ENCODE results near the gene PLCB4. TPM values are rescaled to one million over a fixed set of nuclear protein-coding genes. Genes with fewer than 3 reads are reported as not detected.

PLCB4 gene
- total and polyA plus RNA-seq, 3 donors from 2014 or later = 5.9 to 19.4 (median 15.5) TPM

- WGBS, 2 donors = 50 to 77% methylated on average over 3 of the region's 3 CpGs
- intact Hi-C loops (cut with DNase I; ENCODE audit: low total_unique reads) = no loop called here
- no peak for DNase-seq
- TF ChIP-seq POLR2A (IDR thresholded peaks at IDR 0.05) (no peak), CTCF (IDR thresholded peaks at IDR 0.05) (no peak)
- Histone ChIP-seq H3K4me1 (no peaks in the 10 kb centered on the region), H3K27ac (no peak overlapping the region), H3K27me3 (no peaks in the 10 kb centered on the region), H3K36me3 (ENCODE audit: low read depth, missing control alignments) (no peaks in the 10 kb centered on the region), H3K4me3 (no peak overlapping the region), H3K9me3 (no peaks in the 10 kb centered on the region)
Observed at GRCh38 chr20:9052136-9052535, 16.8 kb upstream of the PLCB4 start.

GRCh38 chr20:9053108-9053507 lies 15.8 kb upstream of the PLCB4 start:
- H3K4me1 ChIP-seq = no peaks in the 10 kb centered on the region
- H3K27me3 ChIP-seq = no peaks in the 10 kb centered on the region
- DNase-seq = no peak
- H3K9me3 ChIP-seq = no peaks in the 10 kb centered on the region
- H3K4me3 ChIP-seq = no peak overlapping the region
- TF ChIP-seq CTCF (IDR thresholded peaks at IDR 0.05) (no peak), POLR2A (IDR thresholded peaks at IDR 0.05) (no peak)
- 79% methylated on average over 3 of the region's 3 CpGs for WGBS, 2 donors
- no peak overlapping the region for H3K27ac ChIP-seq
- intact Hi-C loops (cut with DNase I; ENCODE audit: low total_unique reads) = no loop called here
- no peaks in the 10 kb centered on the region for H3K36me3 ChIP-seq (ENCODE audit: low read depth, missing control alignments)

- Histone ChIP-seq H3K36me3 (ENCODE audit: low read depth, missing control alignments) (no peaks in the 10 kb centered on the region), H3K27me3 (no peaks in the 10 kb centered on the region), H3K4me3 (no peak overlapping the region), H3K9me3 (no peaks in the 10 kb centered on the region), H3K27ac (no peak overlapping the region), H3K4me1 (no peaks in the 10 kb centered on the region)
- DNase-seq = no peak
- TF ChIP-seq POLR2A (IDR thresholded peaks at IDR 0.05) = no peak
- TF ChIP-seq CTCF (IDR thresholded peaks at IDR 0.05) = no peak
- WGBS, 2 donors = 86 to 90% methylated on average over 3 of the region's 3 CpGs
- intact Hi-C loops (cut with DNase I; ENCODE audit: low total_unique reads) = no loop called here
Observed at GRCh38 chr20:9054176-9054575, 14.7 kb upstream of the PLCB4 start.

- Histone ChIP-seq H3K9me3 (no peaks in the 10 kb centered on the region), H3K4me1 (no peaks in the 10 kb centered on the region), H3K4me3 (no peak overlapping the region), H3K27ac (no peak overlapping the region), H3K27me3 (no peaks in the 10 kb centered on the region), H3K36me3 (ENCODE audit: low read depth, missing control alignments) (no peaks in the 10 kb centered on the region)
- no peak for DNase-seq
- WGBS, 2 donors = 68 to 87% methylated on average over 6 of the region's 6 CpGs
- intact Hi-C loops (cut with DNase I; ENCODE audit: low total_unique reads) = no loop called here
- TF ChIP-seq POLR2A (IDR thresholded peaks at IDR 0.05) (no peak), CTCF (IDR thresholded peaks at IDR 0.05) (no peak)
Observed at GRCh38 chr20:9059931-9060330, 9.0 kb upstream of the PLCB4 start.

- 94 to 98% methylated on average over 1 of the region's 1 CpG for WGBS, 2 donors
- Histone ChIP-seq H3K27ac (no peak overlapping the region), H3K27me3 (no peaks in the 10 kb centered on the region), H3K4me1 (no peaks in the 10 kb centered on the region), H3K9me3 (no peaks in the 10 kb centered on the region), H3K4me3 (no peak overlapping the region), H3K36me3 (ENCODE audit: low read depth, missing control alignments) (no peaks in the 10 kb centered on the region)
- DNase-seq = no peak
- TF ChIP-seq CTCF (IDR thresholded peaks at IDR 0.05) (no peak), POLR2A (IDR thresholded peaks at IDR 0.05) (no peak)
- intact Hi-C loops (cut with DNase I; ENCODE audit: low total_unique reads) = no loop called here
Observed at GRCh38 chr20:9061434-9061833, 7.5 kb upstream of the PLCB4 start.

All from testis (tissue), 3 donors.